ENCODE results near the gene MAPK8IP3.

MAPK8IP3 gene

DNA sequence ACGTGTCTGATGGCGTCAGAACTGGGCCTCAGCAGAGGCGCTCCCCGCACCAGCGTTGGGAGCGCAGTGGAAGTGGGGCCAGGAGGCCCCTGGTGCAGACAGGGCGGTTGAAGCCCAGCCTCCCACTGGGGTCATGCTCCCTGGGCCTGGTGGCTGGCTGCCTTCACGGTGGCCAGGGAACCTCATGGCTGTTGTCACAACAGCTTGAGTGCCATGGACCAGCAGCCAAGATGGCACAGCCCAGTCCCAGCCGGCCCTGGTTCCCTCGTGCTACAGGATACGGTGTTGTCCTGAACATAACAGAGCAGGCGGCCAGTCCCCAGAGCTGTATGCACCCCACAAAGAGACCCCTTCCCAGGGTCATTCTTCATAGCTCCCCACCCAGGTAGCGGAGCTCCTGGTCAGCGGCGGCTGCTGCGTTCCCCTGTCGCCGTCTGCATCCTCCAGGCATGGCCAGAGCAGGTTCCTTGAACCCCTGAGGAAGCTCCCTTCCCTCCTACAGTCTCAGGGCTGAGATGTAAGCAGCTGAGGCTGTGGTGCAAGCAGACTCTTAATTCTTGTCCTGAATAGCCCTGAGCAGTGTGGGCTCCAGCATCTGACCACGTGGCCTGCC lies 35.7 kb downstream of the MAPK8IP3 start:
- no peak for DNase-seq (ENCODE audit: low spot score)

DNA sequence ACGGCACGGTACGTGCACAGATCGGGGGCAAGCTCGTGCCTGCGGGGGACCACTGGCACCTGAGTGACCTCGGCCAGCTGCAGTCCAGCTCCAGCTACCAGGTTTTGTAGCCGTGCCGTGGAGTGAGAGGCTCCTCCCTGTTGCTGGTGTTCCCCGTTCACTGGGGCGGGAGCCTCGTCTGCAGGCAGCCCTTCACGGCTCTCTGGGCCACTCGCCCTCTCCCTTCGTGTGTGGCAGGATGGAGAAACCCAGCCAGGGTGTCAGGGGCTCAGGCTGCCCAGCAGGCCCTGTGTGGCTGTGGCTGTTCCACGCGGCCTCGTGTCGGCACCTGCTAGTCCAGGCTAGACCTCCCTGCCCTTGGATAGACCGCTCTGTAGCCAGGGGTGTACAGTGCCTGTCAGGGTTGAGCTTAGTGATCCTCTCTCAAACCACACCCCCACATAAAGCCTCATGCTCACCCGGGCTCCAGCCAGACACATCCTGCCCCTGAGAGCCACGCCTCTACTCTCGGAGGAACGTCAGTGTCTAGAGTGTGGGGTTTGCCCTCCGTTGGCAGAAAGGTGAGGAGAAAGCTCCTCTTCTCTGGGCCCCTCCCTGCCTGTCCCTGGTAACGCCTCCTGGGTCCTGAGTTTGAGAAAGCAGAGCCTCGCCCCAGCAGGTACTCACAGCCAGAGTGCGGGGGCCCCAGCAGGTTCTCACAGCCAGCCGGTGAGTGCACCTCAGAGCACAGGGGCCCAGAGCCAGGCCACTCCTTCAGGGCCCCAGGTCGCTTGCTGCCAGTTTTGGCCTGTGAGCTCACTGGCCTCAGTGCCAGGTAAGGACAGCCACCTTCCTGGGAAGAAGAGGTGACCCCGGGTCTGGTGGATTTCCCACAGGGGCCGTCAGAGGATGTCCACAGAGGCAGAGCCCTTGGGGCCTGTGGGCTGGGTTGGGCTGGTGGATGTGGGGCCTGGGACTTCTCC lies 37.7 kb downstream of the MAPK8IP3 start:
- no peak for DNase-seq (ENCODE audit: low spot score)

DNA sequence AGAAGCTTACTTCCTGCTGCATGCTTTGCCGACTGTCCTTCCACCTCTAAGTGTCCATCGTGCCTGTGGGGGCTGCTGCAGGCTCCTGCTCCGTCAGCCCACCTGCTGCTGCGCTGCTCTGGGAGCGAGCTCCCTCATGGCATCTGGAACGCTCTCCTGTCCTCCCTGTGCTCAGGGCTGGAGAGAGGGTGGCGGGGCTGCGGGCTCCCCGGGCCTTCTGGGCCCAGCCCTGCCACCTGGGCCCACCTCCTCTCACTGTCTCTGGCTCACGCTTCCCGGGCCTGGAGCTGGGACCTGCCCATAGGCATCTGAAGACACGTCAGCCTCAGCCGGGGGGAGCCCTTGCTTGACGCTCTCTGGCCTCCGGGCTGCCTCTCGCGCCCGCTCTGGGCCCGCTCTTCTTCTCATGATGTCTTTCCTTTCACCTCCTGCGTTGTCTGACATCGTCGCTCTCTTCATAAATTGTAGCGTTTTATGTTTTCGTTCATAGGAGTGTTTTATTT lies 38.4 kb downstream of the MAPK8IP3 start:
- no peak for DNase-seq (ENCODE audit: low spot score)

DNA sequence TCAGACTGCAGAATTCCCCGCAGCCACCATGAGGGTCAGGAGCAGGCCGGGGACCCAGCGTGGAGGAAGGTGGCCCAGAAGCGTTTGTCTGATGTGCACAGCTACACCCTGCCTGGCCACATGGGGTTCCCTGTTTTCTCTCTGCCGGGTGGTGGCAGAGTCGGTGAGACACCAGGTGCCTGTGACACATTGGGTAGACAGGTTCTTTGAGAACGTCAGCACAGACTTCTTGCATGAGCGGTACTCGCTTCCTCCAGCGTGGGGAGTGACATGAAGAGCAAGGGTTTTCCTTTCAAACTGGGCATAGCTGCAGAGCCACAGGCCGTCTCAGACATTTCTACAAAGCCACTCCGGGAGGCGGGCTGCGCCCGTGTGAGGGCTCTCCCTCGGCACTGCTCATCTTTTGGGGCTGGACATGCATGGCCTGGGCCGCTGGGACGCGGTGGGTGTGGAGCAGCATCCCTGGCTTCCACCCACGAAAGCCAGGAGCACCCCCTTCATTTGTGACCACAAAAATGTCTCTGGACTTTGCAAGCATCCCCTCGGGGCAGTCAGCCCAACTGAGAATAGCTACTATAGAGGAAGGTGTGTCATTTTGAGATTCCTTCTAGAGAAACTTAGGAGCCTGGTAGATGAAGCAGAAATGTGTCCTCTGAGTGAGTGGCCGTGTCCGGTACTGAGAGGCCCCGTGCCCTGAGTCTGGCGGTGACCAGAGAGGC lies 39.3 kb downstream of the MAPK8IP3 start:
- DNase-seq (ENCODE audit: low spot score), result no peak

DNA sequence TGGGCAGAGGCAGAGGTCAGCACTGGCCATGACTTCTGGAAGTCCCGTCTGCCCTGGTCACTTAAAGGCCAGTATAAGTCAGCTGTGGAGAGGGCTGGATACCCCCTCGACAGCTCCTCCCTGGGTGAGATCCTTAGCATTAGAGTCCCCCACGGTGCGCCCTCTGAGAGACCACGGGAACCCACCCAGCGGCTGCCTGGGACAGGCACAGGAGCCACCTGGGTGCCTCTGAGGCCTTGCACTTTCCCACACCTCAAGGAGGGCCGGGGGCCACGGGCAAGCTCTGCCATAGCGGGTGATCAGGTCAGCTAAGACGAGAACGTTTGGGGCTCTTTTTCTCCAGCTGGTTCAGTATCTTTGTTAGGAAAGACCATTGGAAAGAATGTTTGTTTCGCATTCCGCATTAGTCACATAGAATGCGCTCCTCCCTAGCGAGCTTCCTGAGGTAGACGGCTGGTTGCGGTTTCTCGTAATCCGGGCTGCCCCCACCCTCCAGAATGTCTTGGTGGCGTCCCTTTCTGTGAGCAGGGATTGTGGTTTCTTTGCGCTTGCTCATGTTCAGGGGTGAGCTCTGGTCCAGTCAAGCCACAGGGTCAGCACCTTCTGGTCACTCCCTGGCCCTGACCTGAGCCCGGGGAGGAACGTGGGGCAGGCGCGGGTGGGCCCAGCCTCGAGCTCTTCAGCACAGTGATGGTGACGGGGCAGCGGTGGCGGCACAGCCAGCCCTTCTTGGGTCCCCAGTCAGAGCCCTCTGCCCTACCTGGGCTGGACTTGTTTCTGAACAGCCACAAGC lies 40.1 kb downstream of the MAPK8IP3 start:
- DNase-seq (ENCODE audit: low spot score), result no peak

DNA sequence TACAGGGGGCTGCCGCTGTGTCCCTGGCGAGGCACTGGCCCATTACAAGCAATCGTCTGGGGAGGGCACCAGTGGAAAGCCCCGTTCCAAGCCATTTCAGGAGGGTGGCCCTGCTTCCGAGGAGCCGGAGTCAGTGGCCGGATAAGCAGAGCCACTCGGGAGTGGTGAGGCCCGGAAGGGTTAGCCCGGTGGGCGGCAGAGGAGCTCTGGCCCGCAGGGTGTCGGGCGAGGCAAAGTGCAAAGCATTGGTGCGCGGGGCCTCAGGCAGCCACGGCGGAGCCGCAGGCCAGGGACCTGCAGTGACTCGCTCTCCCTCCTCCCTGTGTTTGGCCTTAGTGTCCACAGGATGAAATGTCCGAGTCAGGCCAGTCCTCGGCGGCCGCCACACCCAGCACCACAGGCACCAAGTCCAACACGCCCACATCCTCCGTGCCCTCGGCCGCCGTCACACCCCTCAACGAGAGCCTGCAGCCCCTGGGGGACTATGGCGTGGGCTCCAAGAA lies 40.7 kb downstream of the MAPK8IP3 start:
- DNase-seq (ENCODE audit: low spot score), result no peak

DNA sequence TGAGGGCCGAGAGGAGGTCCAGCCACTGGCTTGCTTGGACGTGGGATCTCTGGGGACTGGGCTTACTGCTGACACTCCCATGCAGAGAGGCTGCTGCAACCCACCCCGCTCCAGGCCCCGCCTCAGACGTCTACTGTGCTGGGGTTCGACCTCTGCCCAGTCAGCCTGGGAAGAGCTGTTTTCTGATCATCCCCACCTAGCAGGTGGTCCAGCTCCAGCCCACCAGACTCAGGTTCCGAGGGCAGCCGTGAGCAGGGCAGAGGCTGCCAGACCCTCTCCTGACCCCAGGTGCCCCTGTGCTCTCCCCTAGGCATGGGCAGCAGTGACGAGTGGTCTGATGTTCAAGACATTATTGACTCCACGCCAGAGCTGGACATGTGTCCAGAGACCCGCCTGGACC lies 41.9 kb downstream of the MAPK8IP3 start:
- no peak for DNase-seq (ENCODE audit: low spot score)

DNA sequence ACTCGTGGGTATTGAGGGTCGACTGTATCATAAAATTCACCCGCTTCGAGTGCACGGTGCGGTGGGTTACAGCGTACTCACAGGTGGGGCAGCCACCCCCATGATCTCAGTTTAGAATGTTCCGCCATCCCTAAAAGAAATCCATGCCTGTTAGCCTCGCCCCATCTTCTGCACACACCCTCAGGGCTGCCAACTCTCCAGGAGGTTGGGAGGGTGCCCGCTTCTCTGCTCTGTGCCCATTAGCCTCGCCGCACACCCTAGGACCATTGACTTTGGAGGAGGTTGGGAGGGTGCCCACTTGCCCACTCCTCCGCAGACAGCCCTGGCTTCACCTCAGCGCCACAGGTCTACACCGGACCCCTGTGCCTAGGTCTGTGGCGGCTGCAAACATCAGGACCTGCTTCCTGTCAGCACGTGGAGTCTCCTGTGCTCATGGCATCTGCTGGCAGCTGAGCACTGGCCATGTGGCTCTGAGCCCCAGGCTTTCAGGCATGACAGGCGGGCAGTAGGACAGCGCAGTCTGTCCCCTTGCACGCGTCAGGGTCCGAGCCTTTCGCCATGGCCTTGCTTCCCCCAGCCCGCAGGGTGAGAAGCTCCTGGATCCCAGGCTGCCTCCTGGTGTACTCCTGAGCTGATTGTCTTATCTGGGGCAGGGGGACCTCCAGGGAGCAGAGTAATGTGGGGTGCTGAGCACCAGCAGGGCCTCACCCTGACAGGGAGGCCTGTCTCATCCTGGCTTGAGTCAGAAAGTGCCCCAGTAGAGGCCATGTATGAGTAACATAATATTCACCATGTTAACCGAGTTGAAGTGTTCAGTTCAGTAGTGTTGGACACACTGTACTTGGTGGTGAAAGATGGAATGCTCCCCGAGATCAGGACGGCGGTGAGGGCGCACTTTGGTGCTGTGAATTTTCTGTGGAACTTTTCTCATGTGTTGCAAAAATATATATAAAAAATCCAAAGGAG lies 43.4 kb downstream of the MAPK8IP3 start:
- DNase-seq (ENCODE audit: low spot score), result no peak

DNA sequence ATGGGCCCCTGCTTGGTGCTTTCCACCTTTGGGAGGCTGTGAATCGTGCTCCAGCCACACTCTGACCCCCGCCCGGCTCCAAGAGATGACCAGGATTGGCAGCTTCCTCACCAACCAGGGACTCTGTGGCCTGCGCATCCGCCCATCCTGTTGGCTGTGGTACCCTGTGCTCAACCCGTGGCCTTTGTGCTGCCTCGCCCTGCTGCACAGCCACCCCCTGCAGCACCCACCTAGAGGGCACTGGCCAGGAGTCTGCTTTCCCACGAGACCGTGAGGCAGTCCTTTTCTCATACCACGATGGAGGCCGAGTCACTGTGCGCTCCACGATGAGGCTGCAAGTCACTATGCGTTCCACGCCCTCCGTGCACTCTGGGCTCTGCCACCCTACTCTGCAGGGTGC lies 46.0 kb downstream of the MAPK8IP3 start:
- DNase-seq (ENCODE audit: low spot score), result no peak

DNA sequence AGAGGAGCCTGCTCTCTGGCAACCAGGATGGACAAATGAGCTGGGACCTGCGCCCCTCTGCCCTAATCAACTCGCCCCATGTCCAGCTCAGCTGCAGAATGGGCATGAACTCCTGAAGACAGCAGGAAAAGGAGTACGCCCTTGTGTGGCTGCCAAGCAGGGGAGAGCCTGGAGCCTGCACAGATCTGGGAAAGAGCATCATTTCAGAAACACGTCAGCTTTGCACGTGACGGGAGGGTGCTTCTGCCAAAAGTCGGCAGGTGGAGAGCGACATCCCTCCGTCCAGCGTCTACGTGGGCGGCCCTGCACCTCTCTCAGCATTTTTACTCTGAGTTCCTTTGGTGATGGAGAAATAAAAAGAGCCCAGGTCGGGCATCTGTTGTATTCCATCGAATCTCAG lies 46.9 kb downstream of the MAPK8IP3 start:
- no peak for DNase-seq (ENCODE audit: low spot score)

DNA sequence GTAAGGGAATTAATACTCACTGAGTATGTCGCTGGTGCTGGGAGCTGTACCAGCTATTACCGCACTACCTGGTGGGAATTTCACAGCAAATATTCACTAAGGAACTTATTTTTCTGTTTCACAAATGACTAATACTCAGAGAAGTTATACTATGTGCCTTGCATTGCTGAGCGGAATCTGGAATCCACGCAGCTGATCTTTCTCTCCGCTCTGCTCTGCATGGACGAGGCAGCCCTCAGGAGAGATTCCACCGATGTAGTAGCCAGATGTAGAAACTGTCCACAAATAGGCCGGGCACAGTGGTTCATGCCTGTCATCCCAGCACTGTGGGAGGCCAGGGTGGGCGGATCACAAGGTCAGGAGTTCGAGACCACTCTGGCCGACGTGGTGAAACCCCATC lies 48.2 kb downstream of the MAPK8IP3 start:
- DNase-seq (ENCODE audit: low spot score), result no peak

DNA sequence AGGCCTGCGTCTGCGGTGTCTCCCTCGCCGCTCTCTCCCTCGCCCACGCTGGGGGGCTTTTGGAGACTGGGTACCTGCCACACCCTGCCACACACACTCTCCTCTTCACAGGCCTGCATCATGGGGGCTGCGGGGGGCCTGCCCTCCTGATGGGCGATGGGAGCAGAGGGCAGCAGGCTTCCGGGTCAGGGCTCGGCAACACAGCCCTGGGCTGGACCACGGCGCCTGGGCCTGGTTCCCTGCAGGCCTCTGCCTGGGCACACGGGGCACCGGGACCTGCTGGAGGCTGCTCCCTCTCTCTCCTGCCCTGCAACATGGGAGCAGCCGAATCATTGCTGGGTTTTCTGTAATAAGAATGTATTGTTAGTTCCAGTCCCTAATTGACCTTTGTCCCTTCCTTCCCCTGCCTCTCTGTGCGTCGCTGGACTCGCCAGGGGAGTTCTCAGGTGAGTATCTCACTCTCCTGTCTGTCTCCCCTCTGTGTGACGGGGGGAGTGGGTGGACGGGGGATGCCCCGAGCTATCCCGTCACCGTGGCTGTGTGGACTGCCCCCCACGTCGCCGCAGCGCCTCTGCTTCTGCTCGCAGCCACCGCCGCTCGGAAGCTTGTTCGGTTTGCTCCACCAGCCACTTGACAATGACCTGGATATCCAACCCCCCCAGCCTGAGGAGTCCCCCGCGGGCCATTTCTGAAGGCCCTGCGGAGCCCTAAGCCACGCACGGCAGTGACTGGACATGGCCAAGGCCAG lies 51.9 kb downstream of the MAPK8IP3 start:
- DNase-seq (ENCODE audit: low spot score), result no peak

DNA sequence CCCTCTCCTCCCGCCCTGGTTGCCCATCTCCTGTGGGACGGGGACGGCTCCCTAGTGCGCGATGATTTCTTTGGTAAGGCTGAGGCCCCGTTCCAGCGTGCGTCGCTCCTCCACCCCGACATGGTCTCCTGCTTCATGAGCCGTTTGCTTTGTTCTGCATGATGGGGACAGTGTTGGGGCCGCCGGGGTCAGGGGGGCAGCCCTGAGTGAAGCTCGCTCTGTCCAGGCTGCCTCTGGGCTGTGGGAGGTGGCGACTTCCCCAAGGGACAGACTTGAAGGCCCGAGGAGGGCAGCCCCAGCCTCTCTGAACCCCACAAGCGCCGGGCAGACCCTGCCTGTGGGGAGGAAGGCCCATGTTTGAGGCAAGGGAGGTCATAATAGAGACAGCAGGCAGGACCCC lies 52.9 kb downstream of the MAPK8IP3 start:
- no peak for DNase-seq (ENCODE audit: low spot score)

DNA sequence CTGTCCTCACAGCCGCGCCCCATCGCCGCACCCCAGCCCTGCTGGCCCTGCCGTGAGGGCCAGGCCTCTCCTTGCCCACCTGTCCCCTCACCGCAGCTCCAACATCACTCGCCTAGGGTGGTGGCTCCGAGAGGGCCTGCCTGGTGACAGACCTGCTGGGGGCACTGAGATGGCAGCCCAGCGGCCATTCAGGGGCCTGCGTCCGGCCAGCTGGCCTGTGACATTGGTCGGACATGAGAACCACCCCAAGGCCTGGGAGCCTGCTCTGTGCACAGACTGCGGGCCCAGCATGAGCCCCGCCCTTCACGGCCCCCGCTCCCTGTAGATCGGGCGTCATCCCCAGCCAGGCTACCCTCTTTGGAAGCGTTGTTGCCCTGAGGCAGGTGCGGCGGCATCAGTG lies 53.5 kb downstream of the MAPK8IP3 start:
- no peak for DNase-seq (ENCODE audit: low spot score)

DNA sequence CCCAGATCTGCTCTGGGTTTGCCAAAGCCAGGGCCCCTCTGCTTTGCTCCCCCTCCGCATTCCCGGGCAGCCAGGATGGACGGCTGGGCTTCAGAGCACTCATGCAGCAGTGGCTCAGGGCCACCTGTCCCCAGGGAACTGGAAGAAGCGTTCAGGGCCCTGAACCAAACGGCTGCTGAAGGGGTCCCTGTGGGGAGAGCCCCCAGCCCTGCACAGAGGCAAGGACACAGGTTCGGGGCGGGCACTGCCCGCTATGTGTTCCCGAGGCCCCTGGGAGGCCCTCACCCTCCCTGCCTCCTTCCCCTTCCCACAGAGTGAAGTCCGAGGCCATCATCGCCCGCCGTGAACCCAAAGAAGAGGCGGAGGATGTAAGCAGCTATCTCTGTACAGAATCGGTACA lies 54.9 kb downstream of the MAPK8IP3 start:
- DNase-seq (ENCODE audit: low spot score), result no peak

DNA sequence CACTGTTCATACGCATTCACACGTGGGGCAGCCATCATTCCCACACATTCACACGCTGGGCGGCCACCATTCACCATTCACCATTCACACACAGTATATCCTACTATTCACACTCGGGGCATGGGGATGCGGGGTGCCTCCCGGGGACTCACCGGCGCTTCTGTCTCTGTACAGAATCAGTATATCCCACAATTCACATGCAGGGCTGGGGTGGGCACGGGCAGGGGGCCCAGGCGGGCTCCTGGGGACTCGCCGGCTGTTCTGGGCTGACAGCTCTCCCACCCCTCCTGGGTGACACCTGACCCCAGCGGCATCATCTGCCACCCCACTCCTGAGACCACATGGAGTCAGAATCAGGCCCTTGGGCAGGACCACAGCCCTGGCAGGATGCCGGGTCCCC lies 55.8 kb downstream of the MAPK8IP3 start:
- DNase-seq (ENCODE audit: low spot score), result no peak

DNA sequence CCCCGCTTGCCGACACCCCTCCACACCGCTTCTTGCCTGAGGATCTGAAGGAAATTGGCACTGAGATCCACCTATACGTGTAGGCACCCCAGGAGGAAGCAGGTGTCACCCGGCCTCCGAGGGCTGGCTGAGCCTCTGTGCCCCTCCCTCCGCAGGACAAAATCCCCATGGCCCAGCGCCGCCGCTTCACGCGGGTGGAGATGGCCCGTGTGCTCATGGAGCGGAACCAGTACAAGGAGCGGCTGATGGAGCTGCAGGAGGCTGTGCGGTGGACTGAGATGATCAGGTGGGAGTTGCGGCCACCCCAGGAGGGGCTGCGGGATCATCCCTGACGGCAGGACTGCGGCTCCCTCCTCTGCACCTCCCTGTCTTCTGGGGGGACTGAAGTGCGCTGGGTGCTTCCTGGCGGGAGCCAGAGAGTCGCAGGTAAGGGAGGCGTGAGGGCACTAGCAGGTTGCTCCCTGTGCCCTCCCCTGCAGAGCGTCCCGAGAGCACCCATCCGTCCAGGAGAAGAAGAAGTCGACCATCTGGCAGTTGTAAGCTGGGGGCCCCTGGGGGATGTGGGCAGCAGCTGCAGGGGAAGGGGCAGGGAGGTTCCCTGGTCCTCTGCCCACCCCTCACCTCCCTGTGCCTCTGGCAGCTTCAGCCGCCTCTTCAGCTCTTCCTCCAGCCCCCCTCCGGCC lies 56.3 kb downstream of the MAPK8IP3 start:
- DNase-seq (ENCODE audit: low spot score), result no peak

DNA sequence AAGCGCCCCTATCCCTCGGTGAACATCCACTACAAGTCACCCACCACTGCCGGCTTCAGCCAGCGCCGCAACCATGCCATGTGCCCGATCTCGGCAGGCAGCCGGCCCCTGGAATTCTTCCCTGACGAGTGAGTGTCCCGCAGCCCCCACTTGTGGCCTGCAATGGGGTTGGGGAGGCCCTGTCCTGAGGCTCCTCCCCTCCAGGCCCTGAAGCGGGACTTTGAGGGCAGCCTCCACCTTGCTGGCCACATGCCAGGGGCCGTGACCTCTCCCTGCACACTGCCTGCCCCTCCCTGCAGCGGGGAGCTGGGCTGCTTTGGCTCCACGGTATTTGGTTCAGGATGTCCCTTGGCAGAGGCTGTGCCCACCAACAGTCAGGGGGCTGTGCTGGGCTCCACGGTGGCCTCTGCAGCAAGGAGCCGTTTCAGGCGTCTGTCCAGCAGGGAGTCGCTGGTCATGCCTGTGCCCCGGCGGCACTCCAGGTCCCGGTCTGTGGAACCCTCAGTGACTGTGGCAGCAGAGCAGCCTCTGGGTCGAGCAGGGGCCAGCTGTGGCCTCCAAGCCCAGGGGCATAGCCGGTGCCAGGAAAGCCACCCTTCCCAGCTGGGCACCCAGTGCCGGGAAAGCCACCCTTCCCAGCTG lies 57.0 kb downstream of the MAPK8IP3 start:
- no peak for DNase-seq (ENCODE audit: low spot score)
